Epithelial cell of prostate (primary cell): ENCODE measurements around the gene DBET.
"Not testable (repeated sequence)": the region's sequence is repeated elsewhere in the genome, so short reads cannot be mapped to it uniquely, and the experiment has no call there.

Experiments
- DNase-seq: peaks from one replicate; pipeline ENCODE4 v3.0.0-alpha.2; 2011; ENCODE audit warnings: low read depth, low spot score
- H3K27ac ChIP-seq: fragments of 450-650 bp; 2 replicates; pipeline ENCODE4 v1.5.1; 2017; ENCODE audit warnings: mild to moderate bottlenecking

DBET gene

GRCh38 chr4:190064342-190064741, at the start of gene DBET:
DBET (plus strand) TSS chr4:190064502.
- H3K27ac ChIP-seq, DNase-seq: not testable (repeated sequence)

DNA sequence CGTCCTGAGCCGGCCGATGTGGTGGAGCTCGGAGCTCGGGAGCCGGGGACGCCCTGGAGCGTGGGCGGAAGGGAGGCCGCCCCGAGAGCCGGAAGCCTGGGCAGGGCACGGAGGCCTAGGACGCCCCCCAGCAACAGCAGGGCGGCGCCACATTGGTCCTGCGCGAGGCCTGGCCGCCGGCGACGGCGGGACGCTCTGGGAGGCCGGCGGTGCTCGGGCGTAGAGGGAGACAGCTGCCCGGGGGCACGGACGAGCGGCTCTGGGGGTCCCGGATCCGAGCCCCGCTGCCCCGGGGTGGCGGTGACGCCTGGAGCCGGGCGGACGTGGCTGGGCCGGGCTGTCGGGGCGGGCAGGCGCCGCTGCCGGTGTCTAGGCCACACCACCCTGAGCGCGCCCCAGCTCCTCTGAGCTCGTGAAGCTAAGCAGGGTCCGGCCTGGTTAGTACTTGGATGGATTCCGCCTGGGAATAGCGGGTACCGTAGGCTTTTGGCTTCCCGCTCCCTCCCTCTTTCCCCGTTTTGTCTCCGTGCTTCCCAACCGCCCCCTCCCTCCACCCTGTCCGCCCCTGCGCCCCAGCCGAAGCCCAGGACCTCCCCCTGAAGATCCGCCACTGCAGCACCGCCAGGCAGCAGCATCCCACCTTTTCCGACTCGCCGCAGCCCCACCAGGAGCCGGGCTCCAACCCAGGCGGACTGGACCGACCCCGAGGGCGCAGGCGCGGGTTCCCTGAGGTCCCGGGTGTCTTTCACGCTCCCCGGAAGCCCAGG, 49.3 kb upstream of the DBET start:
- no peak for DNase-seq
- no peak overlapping the region for H3K27ac ChIP-seq

GRCh38 chr4:190015538-190016368, 48.5 kb upstream of the DBET start:
- H3K27ac ChIP-seq: no peak overlapping the region
- DNase-seq: no peak

DNA sequence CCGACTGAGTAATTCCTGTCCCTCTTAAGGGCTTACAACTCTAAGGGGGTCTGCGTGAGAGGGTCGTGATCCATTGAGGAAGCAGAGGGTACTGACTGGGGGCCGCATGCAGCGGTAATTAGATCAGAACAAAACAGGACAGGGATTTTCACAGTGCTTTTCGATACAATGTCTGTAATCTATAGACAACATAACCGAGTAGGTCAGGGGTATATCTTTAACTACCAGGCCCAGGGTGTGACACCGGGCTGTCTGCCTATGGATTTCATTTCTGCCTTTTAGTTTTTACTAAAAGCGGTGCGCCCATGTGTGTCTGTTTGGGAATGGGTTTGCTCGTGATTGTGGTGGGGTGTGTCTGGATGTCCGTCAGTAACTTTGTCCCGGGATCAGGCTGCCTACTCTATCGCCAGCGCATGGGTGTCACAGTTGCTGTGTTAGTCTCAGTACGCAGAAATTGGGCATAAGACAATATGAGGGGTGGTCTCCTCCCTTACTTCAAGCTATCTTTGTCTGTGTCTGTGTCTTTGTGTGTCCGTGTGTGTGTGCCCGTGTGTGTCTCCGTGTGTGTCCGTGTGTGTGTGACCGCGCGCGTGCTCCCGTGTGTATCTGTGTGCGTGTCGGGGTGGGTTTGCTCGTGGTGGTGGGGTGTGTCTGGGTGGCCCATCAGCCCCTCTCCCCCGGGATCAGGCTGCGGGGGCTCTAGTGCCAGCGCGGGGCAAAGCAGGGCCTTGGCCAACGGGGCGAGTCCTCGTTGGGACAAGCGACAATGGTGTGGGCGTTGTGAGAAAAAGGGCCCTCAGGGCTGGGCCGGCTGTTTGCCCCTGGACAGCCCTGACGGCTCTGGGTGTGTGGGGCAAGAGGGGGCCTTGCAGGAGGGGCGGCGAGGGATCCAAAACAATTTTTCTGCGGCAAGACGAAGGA, 47.7 kb upstream of the DBET start:
- DNase-seq: no peak
- no peak overlapping the region for H3K27ac ChIP-seq

DNA sequence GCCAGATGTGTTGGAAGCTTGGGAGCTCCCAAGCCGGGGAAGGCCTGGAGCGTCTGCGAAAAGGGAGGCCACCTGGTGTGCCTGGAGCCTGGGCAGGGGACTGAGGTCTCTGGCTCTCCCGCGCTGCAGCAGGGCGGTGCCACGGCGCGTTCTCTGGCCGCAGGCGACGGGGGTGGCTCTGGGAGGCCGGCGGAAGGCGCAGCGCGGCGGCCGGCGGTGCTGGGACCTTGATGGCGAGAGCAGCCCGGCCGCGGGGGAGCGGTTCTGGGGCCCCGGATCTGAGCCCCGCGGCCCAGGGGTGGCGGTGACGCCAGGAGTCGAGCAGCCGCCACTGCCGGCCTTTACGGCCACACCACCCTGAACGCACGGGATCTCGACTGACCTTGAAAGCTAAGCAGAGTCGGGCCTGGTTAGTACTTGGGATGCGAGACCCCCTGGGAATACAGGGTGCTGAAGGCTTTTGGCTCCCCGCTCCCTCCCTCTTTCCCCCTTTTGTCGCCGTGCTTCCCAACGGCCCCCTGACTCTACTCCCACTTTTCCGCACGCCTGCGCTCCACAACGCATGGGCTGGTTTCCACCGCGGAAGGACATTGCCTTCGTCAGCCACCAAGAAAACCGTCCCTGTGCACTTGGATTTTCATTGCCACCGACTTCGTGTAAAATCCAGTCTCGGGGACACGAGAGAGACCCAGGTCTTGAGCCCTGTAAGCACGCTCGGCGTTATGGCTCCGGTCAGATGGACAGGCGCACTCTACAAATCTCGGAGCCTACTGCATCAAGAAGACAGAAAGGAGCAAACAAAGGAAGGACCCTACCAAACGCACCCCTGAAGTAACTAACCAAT, 46.7 kb upstream of the DBET start:
- no peak overlapping the region for H3K27ac ChIP-seq
- no peak for DNase-seq

DNA sequence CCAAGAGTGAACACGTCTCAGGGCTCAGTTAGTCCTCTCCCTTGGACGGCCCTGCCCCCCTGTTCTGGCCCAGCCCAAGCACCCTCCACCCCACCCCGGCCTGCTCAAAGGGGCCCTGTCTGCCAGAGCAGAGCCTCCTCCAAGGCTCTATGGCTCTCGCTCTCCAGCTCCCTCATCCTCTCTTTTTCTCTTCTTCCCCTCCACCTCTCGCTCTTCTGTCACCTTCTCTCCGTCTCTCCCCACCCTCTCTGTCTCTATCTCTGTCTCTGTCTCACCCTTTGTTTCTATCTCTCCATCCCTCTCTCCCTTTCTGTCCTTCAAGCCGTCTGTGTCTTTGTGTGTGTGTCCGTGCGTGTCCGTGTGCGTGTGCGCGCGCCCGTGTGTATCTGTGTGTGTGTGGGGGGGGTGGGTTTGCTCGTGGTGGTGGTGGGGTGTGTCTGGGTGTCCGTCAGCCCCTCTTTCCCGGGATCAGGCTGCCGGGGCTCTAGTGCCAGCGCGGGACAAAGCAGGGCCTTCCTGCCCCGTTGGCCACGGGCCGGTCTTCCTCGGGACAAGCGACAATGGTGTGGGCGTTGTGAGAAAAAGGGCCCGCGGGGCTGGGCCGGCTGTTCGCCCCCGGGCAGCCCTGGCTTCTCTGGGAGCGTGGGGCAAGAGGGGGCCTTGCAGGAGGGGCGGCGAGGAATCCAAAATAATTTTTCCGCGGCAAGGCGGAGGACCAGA, 45.9 kb upstream of the DBET start:
- H3K27ac ChIP-seq: no peak overlapping the region

DNA sequence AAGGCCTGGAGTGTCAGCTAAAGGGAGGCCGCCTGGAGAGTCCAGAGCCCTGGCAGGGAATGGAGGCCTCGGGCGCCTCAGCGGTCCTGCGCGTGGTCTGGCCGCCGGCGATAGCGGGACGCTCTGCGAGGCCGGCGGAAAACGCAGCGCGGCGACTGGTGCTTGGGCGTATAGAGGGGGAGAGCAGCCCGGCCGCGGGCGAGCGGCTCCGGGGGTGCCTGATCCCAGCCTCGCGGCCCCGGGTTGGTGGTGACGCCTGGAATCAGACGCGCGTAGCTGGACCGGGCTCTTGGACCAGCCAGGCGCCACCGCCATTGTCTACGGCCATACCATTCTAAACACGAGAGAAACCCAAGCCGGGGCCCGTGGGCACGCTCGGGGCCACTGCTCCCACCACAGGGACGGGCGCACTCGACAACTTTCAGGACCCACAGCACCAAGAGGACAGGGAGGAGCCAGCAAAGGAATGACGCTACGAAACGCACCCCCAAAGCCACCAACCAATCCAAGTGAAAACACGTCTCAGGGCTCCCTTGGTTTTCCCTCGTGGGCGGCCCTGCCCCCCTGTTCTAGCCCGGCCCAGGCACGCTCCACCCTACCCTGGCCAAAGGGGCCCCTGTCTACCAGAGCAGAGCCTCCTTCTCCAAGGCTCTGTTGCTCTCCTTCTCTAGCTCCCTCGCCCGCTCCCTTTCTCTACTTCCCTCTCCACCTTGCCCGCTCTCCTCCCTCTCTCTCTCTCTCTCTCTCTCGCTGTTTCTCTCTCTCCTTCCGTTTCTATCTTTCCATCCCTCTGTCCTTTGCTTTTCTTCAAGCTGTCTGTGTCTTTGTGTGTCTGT, 45.1 kb upstream of the DBET start:
- no peak for DNase-seq
- no peak overlapping the region for H3K27ac ChIP-seq

More for the DNA sequence above, 45.9 kb upstream of the DBET start:
- DNase-seq: no peak

DNA sequence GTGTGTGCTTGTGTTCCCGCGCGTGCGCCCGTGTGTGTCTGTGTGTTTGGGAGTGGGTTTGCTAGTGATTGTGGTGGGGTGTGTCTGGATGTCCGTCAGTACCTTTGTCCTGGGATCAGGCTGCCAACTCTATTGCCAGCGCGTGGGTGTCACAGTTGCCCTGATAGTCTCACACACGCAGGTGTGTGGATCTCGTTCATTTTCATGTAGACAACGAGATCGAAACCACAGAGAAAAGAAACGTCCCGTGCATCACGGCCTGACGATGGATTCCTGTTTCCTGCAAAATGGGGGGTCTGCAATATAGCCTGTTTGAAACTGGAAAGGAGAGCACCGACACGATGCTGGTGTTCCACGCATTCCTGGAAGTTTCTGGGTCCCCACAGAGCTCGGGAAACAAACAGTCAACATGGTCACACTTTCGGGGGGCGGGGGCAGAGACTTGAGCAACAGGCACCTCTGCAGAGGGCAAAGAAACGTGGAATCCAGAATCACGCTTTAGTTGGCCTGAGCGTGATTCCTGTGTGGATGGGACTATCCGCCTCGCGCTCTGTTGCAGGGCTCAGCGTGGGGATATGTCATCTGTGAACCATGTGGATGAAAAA, 44.3 kb upstream of the DBET start:
- not testable (repeated sequence) for H3K27ac ChIP-seq, DNase-seq

- DNase-seq: no peak
- no peak overlapping the region for H3K27ac ChIP-seq
Measured at GRCh38 chr4:190020790-190021717, 43.2 kb upstream of the DBET start.

- not testable (repeated sequence) for DNase-seq, H3K27ac ChIP-seq
Measured at GRCh38 chr4:190021973-190022372, 42.3 kb upstream of the DBET start.

DNA sequence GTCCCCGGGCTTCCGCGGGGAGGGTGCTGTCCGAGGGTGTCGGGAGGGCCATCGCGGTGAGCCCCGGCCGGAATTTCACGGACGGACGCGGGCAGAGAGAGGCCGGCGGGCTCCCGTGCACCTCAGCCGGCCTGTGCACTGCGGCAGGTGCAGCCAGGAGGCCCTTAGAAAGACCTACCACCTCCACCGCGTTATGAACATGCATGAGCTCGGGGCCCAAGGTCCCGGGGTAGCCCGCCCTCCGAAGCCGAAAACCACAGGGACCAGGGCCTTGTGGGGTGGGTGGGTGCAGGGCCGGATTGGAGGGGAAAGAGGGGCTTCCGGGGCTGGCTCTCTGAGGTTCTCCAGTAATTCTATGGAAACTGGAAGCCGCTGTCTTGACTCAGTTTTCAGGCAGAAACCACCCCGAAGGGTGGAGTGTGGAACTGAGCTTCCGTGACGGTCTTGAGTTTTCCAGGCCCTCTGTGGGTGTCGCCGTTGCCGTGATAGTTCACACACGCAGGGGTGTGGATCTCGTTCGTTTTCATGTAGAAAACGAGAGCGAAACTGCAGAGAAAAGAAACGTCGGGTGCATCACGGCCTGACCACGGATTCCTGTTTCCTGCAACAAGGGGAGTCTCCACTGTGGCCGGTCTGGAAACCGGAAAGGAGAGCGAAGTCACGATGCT, 41.6 kb upstream of the DBET start:
- DNase-seq, H3K27ac ChIP-seq: not testable (repeated sequence)

- not testable (repeated sequence) for DNase-seq
Measured at GRCh38 chr4:190027156-190027555, 37.1 kb upstream of the DBET start, which contains the start of gene FRG2. FRG2 (minus strand) TSS chr4:190027256; CDS start chr4:190027204, 52 bp downstream.

GRCh38 chr4:190031264-190031663, 33.0 kb upstream of the DBET start:
- not testable (repeated sequence) for DNase-seq, H3K27ac ChIP-seq

More at GRCh38 chr4:190027156-190027555, 37.1 kb upstream of the DBET start, which contains the start of gene FRG2:
- not testable (repeated sequence) for H3K27ac ChIP-seq

GRCh38 chr4:190037704-190038388, 26.5 kb upstream of the DBET start:
- DNase-seq, H3K27ac ChIP-seq: not testable (repeated sequence)

DNA sequence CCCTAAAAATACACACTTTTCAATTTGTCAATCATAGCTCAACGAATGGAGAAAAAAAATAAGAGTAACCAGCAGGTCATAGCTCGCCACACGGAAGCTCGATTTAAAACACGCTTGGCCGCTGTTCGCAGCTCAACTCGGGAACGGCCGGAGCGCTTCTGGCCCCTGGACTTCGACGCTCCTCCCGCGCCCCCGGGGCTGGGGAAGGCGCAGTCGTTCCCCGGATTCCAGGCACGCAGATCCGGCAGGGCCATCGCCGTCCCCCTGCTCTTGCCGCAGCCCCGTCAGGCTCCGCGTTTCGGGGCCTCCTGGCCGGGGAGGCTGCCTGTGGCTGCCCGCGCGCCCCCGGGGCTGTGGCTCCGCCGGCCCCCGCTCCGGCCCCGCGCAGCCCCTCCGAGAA, 23.4 kb upstream of the DBET start:
- DNase-seq, H3K27ac ChIP-seq: not testable (repeated sequence)
